HT1080 (cell line): ENCODE data around the gene CHRM2. TPM values are rescaled to one million over a fixed set of nuclear protein-coding genes. Genes with fewer than 3 reads are reported as not detected.
"Not testable (repeated sequence)": the region's sequence is repeated elsewhere in the genome, so short reads cannot be mapped to it uniquely, and the experiment has no call there.

ENCODE experiments used
- DNase-seq: peaks from one replicate; pipeline ENCODE4 v3.0.0-alpha.2; 2015; ENCODE audit warnings: low read depth
- polyA plus RNA-seq, 2 experiments: library from polyadenylated mRNA; depleted of rRNA; stranded (reverse); fragments of >200 nt; gene quantifications; 2 replicates each; pipeline ENCODE4 v1.2.3, GENCODE V29; 2015
- total RNA-seq: library from RNA; depleted of rRNA; stranded (reverse); fragments of >200 nt; shearing (Covaris generic); gene quantifications from 2 replicates; pipeline ENCODE4 v1.2.3, GENCODE V29; 2014; rRNA removed

Gene CHRM2
- total RNA-seq = not detected in 2 replicates
- polyA plus RNA-seq (2015; cell fraction: cytosol; rRNA removed) = not detected in 2 replicates
- 0.05 TPM in 1 of 2 replicates, not detected in the other for polyA plus RNA-seq (2015; cell fraction: nucleus; rRNA removed)

GRCh38 chr7:136868496-136869000, at the start of gene CHRM2:
Gene CHRM2, plus strand, starts transcription at chr7:136868652. Its CDS starts 146,214 bp downstream, at chr7:137014866.
- DNase-seq = no peak

- DNase-seq = not testable (repeated sequence)
These were observed 37.1 kb upstream of the CHRM2 start for GRCh38 chr7:136831398-136831797.

- DNase-seq = no peak
These were observed 22.5 kb upstream of the CHRM2 start for GRCh38 chr7:136845899-136846465.

GRCh38 chr7:136847858-136848257, 20.6 kb upstream of the CHRM2 start:
- no peak for DNase-seq

GRCh38 chr7:136853654-136854053, 14.8 kb upstream of the CHRM2 start:
- DNase-seq = no peak

GRCh38 chr7:136857573-136857972, 10.9 kb upstream of the CHRM2 start:
- peak; percentile 17 for DNase-seq

GRCh38 chr7:136859803-136860202, 8.6 kb upstream of the CHRM2 start:
- no peak for DNase-seq

GRCh38 chr7:136865236-136865635, 3.2 kb upstream of the CHRM2 start:
- DNase-seq = no peak

GRCh38 chr7:136865777-136866176, 2.7 kb upstream of the CHRM2 start:
- no peak for DNase-seq

- DNase-seq = no peak
These were observed 829 bp downstream of the CHRM2 start for GRCh38 chr7:136869001-136869961.

GRCh38 chr7:136869991-136870865, 1.8 kb downstream of the CHRM2 start:
- DNase-seq = no peak

- no peak for DNase-seq
These were observed 2.5 kb downstream of the CHRM2 start for GRCh38 chr7:136870866-136871487.

- DNase-seq = no peak
These were observed 6.1 kb downstream of the CHRM2 start for GRCh38 chr7:136874393-136875032.

- no peak for DNase-seq
These were observed 9.1 kb downstream of the CHRM2 start for GRCh38 chr7:136877509-136877908.

GRCh38 chr7:136877990-136878389, 9.5 kb downstream of the CHRM2 start:
- no peak for DNase-seq

GRCh38 chr7:136878878-136879277, 10.4 kb downstream of the CHRM2 start:
- DNase-seq = no peak

- no peak for DNase-seq
These were observed 14.6 kb downstream of the CHRM2 start for GRCh38 chr7:136883046-136883445.

- no peak for DNase-seq
These were observed 16.0 kb downstream of the CHRM2 start for GRCh38 chr7:136884492-136884891.

- no peak for DNase-seq
These were observed 18.9 kb downstream of the CHRM2 start for GRCh38 chr7:136887317-136887716.

GRCh38 chr7:136890399-136890798, 21.9 kb downstream of the CHRM2 start:
- DNase-seq = no peak
